Measurements from ENCODE around the gene ARRDC1.

DNA sequence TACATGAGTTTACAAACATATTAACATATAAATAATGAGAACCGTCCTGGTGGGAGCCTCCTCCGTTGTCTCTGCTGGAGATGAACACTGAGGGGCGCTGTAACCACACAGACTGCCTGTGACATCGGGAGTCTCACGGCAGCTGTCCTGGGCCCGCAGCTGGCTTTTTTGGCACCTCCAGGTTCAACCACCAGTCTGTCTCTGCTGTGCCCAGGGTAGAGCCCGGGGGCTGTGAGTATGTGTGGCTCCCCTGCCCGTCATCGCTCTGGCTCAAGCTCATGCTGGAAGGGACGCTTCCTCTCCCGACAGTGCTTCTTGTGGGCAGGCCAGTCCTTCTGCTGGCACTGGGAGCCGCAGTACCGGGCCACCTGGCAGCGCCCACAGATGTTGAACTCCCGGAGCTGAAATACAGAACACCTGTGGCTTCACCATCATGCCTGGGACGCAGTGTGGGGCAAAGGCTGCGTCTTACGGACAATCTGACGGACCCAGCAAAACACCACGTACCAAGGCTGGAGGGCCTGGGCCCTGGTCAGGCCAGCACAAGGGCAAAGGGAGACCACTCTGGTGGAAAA is 23.1 kb upstream of the ARRDC1 start:
- TF ChIP-seq, protein P1, sequence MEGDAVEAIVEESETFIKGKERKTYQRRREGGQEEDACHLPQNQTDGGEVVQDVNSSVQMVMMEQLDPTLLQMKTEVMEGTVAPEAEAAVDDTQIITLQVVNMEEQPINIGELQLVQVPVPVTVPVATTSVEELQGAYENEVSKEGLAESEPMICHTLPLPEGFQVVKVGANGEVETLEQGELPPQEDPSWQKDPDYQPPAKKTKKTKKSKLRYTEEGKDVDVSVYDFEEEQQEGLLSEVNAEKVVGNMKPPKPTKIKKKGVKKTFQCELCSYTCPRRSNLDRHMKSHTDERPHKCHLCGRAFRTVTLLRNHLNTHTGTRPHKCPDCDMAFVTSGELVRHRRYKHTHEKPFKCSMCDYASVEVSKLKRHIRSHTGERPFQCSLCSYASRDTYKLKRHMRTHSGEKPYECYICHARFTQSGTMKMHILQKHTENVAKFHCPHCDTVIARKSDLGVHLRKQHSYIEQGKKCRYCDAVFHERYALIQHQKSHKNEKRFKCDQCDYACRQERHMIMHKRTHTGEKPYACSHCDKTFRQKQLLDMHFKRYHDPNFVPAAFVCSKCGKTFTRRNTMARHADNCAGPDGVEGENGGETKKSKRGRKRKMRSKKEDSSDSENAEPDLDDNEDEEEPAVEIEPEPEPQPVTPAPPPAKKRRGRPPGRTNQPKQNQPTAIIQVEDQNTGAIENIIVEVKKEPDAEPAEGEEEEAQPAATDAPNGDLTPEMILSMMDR (conservative IDR thresholded peaks at IDR 0.05; ENCODE audit: low read depth, low read length), result peak; percentile 48
- no peak for TF ChIP-seq EZH2 (IDR thresholded peaks at IDR 0.05; ENCODE audit: borderline replicate concordance, low read depth, low read length, poor library complexity, severe bottlenecking)
